WERI-Rb-1 (cell line): ENCODE results near the gene GOLGA3.

ENCODE experiments used
- DNase-seq: peaks from one replicate; pipeline ENCODE4 v3.0.0-alpha.2; 2020
- H3K27ac ChIP-seq: fragments of 250-450 bp; sonication (Bioruptor Pico); 2 replicates; pipeline ENCODE4 v1.5.1; 2020; ENCODE audit warnings: mild to moderate bottlenecking, moderate library complexity
- H3K27me3 ChIP-seq: fragments of 250-450 bp; sonication (Bioruptor Pico); 2 replicates; pipeline ENCODE4 v1.5.1; 2021; ENCODE audit warnings: mild to moderate bottlenecking, low read depth, moderate library complexity; ENCODE audit not compliant: insufficient read depth, severe bottlenecking
- H3K36me3 ChIP-seq: fragments of 250-450 bp; sonication (Bioruptor Pico); 2 replicates; pipeline ENCODE4 v1.5.1; 2020; ENCODE audit warnings: mild to moderate bottlenecking, moderate library complexity
- H3K4me3 ChIP-seq: 2 replicates; pipeline ENCODE4 v1.5.1; 2011; ENCODE audit warnings: low read depth, mild to moderate bottlenecking, control low read depth, low read length
- H3K9me3 ChIP-seq: fragments of 250-450 bp; sonication (Bioruptor Pico); 2 replicates; pipeline ENCODE4 v1.5.1; 2021; ENCODE audit warnings: mild to moderate bottlenecking, moderate library complexity; ENCODE audit not compliant: severe bottlenecking
- TF ChIP-seq, protein P1 (sequence below): IDR thresholded peaks from 2 replicates; pipeline ENCODE4 v1.5.1; 2011; ENCODE audit warnings: low read depth, mild to moderate bottlenecking, control low read depth, inconsistent platforms, low read length

Gene GOLGA3

DNA sequence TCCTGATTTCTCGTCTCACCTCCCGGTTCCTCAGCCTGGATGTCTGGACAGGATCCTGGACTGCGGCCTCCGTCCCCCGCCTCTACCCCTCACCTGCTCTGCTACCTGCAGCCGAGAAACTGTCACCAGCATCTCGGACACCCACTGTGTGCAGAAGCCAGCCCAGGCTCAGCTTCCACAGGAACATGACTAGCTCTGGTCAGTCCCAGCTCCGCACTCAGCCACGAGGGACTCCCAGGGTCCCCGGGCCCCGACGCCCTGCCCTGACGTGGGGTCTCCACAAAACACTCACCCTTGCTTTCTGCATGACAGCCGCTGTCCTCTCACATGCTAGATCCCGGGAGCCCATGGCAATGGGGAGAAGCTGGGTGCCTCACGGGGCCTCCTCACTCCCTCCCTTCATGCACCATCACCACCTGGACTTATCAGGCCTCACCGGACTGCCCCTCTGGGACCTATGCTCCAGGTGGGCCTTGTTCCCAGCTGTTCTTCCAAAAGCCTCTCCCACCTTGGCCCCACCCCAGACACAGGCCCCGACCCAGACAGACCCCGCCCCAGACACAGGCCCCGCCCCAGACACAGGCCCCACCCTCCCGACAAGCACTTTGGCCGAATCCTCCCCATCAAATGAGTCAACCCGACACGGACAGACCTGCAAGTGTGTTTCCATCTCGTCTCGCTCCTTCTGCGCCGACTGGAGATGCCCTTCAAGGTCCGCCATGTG is 40.1 kb downstream of the GOLGA3 start:
- peaks cover 46% of the 10 kb centered on the region for H3K36me3 ChIP-seq
- TF ChIP-seq, protein P1, sequence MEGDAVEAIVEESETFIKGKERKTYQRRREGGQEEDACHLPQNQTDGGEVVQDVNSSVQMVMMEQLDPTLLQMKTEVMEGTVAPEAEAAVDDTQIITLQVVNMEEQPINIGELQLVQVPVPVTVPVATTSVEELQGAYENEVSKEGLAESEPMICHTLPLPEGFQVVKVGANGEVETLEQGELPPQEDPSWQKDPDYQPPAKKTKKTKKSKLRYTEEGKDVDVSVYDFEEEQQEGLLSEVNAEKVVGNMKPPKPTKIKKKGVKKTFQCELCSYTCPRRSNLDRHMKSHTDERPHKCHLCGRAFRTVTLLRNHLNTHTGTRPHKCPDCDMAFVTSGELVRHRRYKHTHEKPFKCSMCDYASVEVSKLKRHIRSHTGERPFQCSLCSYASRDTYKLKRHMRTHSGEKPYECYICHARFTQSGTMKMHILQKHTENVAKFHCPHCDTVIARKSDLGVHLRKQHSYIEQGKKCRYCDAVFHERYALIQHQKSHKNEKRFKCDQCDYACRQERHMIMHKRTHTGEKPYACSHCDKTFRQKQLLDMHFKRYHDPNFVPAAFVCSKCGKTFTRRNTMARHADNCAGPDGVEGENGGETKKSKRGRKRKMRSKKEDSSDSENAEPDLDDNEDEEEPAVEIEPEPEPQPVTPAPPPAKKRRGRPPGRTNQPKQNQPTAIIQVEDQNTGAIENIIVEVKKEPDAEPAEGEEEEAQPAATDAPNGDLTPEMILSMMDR, result no peak
- H3K27ac ChIP-seq, result peak overlapping the region; percentile 75

DNA sequence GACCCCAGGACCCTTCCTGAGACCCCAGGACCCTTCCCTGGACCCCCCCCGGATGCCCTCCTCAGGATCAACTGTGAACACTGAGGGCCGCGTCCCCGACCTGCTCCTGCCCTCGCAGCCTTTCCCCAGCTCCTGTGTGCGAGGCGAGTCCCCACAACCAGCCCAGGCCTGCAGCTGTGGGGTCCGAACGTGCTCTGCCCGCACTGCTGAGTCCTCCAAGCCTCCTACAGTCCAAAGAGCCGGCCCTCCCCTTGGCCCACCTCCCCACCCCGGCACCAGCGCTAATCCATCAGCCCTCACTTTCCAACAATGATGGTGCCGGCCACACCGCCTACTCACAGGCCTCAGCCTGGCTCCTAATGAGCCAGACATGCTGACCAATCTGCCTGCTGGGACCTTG is 40.8 kb downstream of the GOLGA3 start:
- TF ChIP-seq, protein P1, result no peak
- Histone ChIP-seq H3K4me3 (no peak overlapping the region), H3K27me3 (no peaks in the 10 kb centered on the region), H3K36me3 (peaks cover 49% of the 10 kb centered on the region), H3K9me3 (no peaks in the 10 kb centered on the region), H3K27ac (no peak overlapping the region)
- DNase-seq, result no peak

More for the DNA sequence above, 40.1 kb downstream of the GOLGA3 start:
- no peak for DNase-seq
- no peaks in the 10 kb centered on the region for H3K9me3 ChIP-seq
- no peak overlapping the region for H3K4me3 ChIP-seq
- H3K27me3 ChIP-seq, result no peaks in the 10 kb centered on the region

DNA sequence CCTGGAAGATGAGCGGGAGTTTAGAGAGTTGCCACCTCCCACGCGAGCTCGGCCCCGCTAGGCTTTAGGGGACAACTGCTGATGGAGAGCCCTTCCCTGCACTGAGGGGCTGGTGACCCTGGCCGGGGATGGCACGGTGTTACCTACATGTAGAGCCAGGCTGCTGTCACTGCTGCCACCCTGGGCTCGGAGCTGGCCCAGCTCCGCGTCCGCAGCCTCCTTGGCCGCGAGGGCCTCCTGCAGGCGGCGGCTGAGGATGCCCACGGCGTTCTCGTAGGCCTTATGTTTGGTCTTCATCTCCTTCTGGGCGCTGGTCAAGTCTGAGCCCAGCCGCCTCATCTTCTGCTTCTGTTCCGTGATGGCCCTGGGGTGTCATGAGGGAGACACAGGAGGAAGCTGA is 42.5 kb downstream of the GOLGA3 start:
- TF ChIP-seq, protein P1, result no peak
- H3K27me3 ChIP-seq, result no peaks in the 10 kb centered on the region
- peak overlapping the region; percentile 72 for H3K27ac ChIP-seq
- no peak for DNase-seq
- no peaks in the 10 kb centered on the region for H3K9me3 ChIP-seq
- peaks cover 66% of the 10 kb centered on the region for H3K36me3 ChIP-seq
- H3K4me3 ChIP-seq, result no peak overlapping the region

DNA sequence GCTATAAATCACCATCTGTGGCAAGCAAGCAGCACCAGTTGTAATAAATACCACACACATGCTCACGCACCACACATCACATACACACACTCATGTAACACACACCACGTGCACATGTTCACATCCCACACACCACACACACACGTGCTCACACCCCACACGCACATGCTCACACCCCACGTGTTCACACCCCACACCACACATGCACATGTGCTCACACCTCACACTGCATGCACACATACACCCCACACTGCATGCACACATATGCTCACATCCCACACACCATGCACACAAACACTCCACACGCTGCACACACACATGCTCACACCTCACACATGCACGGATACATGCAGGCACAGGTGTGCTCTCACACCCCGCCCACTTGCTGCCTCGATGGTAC is 44.1 kb downstream of the GOLGA3 start:
- H3K4me3 ChIP-seq, result no peak overlapping the region
- DNase-seq, result no peak
- H3K36me3 ChIP-seq, result peaks cover 69% of the 10 kb centered on the region
- H3K27ac ChIP-seq, result no peak overlapping the region
- H3K9me3 ChIP-seq, result no peaks in the 10 kb centered on the region
- no peaks in the 10 kb centered on the region for H3K27me3 ChIP-seq
- TF ChIP-seq, protein P1, result no peak

DNA sequence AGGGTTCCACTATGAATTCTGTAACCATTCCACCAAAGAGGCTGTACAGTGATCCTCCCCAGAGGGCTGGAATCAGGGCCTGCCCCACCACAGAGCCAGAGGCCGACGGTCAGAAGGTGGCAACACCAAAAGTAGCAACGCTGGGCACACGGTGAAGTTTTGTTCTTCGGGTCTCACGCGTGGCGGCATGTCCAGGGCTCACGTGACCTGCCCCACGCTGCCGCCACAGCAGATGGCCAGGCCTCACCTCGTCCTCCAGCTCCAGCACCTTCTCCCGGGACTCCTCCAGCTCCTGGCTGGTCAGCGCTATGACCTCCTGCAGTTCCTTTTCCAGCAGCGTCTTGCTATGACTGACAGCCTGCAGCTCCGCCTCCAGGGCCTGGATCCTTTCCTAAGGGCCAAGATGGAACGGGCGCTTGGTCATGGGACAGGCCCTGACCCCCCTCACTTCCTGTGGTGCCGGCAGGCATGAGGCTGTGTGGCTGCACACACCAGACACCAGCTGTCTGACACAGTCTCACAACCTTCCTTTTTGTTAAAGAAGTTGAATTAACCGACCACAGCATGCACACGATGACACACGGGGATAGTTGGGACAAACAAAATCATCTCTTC is 44.6 kb downstream of the GOLGA3 start:
- Histone ChIP-seq H3K27me3 (no peaks in the 10 kb centered on the region), H3K4me3 (no peak overlapping the region), H3K36me3 (peaks cover 70% of the 10 kb centered on the region), H3K9me3 (no peaks in the 10 kb centered on the region), H3K27ac (no peak overlapping the region)
- no peak for DNase-seq
- TF ChIP-seq, protein P1, result no peak
